Mesenchymal stem cell (in vitro differentiated cells and primary cell): ENCODE measurements around the gene RNF17.
A peak's percentile ranks its signal among the peaks of the same experiment; 100 is the strongest.
"Not testable (repeated sequence)": the region's sequence is repeated elsewhere in the genome, so short reads cannot be mapped to it uniquely, and the experiment has no call there.

Experiments used
- DNase-seq: peaks from one replicate; pipeline ENCODE4 v3.0.0-alpha.2; 2013
- H2AFZ ChIP-seq: one replicate; pipeline ENCODE4 v1.6.1; 2013; ENCODE audit warnings: low read depth, mild to moderate bottlenecking, control low read depth, inconsistent platforms, low read length, moderate library complexity
- H2AK5ac ChIP-seq: 2 replicates; pipeline ENCODE4 v1.6.1; 2013; ENCODE audit warnings: low read length, moderate library complexity, mild to moderate bottlenecking, inconsistent platforms; ENCODE audit not compliant: severe bottlenecking
- H2BK120ac ChIP-seq: one replicate; pipeline ENCODE4 v1.6.1; 2013; ENCODE audit warnings: low read depth, mild to moderate bottlenecking, inconsistent platforms, low read length, moderate library complexity
- H2BK12ac ChIP-seq, 2 experiments: one replicate each; pipeline ENCODE4 v1.6.1; 2013; ENCODE audit warnings: inconsistent platforms in 2 of 2, low read length in 2 of 2, mild to moderate bottlenecking in 2 of 2, moderate library complexity in 2 of 2, control low read depth in 1 of 2
- H2BK15ac ChIP-seq: one replicate; pipeline ENCODE4 v1.6.1; 2013; ENCODE audit warnings: mild to moderate bottlenecking, low read depth, inconsistent platforms; ENCODE audit not compliant: poor library complexity, severe bottlenecking
- H2BK5ac ChIP-seq: 2 replicates; pipeline ENCODE4 v1.6.1; 2013; ENCODE audit warnings: low read depth, mild to moderate bottlenecking, low read length, control low read depth, inconsistent platforms; ENCODE audit not compliant: poor library complexity, severe bottlenecking
- H3K14ac ChIP-seq, 2 experiments: one replicate each; pipeline ENCODE4 v1.6.1; 2013; ENCODE audit warnings: inconsistent platforms in 2 of 2, low read length in 2 of 2, control low read depth in 1 of 2, mild to moderate bottlenecking in 1 of 2, moderate library complexity in 1 of 2
- H3K18ac ChIP-seq, 2 experiments: one replicate each; pipeline ENCODE4 v1.6.1; 2013; ENCODE audit warnings: inconsistent platforms in 2 of 2, low read length in 2 of 2, control low read depth in 1 of 2, low read depth in 1 of 2, mild to moderate bottlenecking in 1 of 2
- H3K23ac ChIP-seq, 2 experiments: one replicate each; pipeline ENCODE4 v1.6.1; 2013; ENCODE audit warnings: inconsistent platforms in 2 of 2, low read length in 2 of 2, mild to moderate bottlenecking in 2 of 2, moderate library complexity in 2 of 2, control low read depth in 1 of 2
- H3K27ac ChIP-seq: 2 replicates; pipeline ENCODE4 v1.5.1; 2013; ENCODE audit warnings: mild to moderate bottlenecking, moderate library complexity, low read length, control low read depth, inconsistent platforms; ENCODE audit not compliant: poor library complexity, severe bottlenecking
- H3K27me3 ChIP-seq, 2 experiments: 2 replicates each; pipeline versions ENCODE4 v1.6.1 to v1.7.0; 2013; ENCODE audit warnings: low read length in 2 of 2, mild to moderate bottlenecking in 2 of 2, moderate library complexity in 2 of 2, control low read depth in 1 of 2, inconsistent platforms in 1 of 2; ENCODE audit not compliant: control insufficient read depth in 1 of 2, insufficient read depth in 1 of 2
- H3K36me3 ChIP-seq, 2 experiments: 2 replicates each; pipeline versions ENCODE4 v1.6.1 to v1.7.0; 2013; ENCODE audit warnings: low read length in 2 of 2, control low read depth in 1 of 2, inconsistent platforms in 1 of 2, low read depth in 1 of 2, mild to moderate bottlenecking in 1 of 2; ENCODE audit not compliant: insufficient read depth in 2 of 2, control insufficient read depth in 1 of 2
- H3K4ac ChIP-seq, 2 experiments: one replicate each; pipeline ENCODE4 v1.6.1; 2013; ENCODE audit warnings: inconsistent platforms in 2 of 2, low read length in 2 of 2, mild to moderate bottlenecking in 2 of 2, moderate library complexity in 2 of 2, control low read depth in 1 of 2, low read depth in 1 of 2
- H3K4me1 ChIP-seq: 2 replicates; pipeline ENCODE4 v1.6.1; 2013; ENCODE audit warnings: low read depth, low read length, control low read depth; ENCODE audit not compliant: control insufficient read depth, insufficient read depth
- H3K4me2 ChIP-seq: 2 replicates; pipeline ENCODE4 v1.6.1; 2013; ENCODE audit warnings: low read length, mild to moderate bottlenecking, inconsistent platforms; ENCODE audit not compliant: poor library complexity, severe bottlenecking
- H3K4me3 ChIP-seq, 2 experiments: 2 replicates each; pipeline versions ENCODE4 v1.5.1 to v1.7.0; 2013; ENCODE audit warnings: low read length in 2 of 2, mild to moderate bottlenecking in 2 of 2, control low read depth in 1 of 2, low read depth in 1 of 2; ENCODE audit not compliant: insufficient read depth in 1 of 2
- H3K79me1 ChIP-seq: replicated peaks from 2 replicates; pipeline ENCODE4 v1.6.1; 2013; ENCODE audit warnings: mild to moderate bottlenecking, control low read depth, low read length, inconsistent platforms; ENCODE audit not compliant: poor library complexity, severe bottlenecking
- H3K9ac ChIP-seq: 2 replicates; pipeline ENCODE4 v1.7.0; 2013; ENCODE audit warnings: mild to moderate bottlenecking, low read length, moderate library complexity
- H3K9me3 ChIP-seq: 2 replicates; pipeline ENCODE4 v1.7.0; 2013; ENCODE audit warnings: mild to moderate bottlenecking, low read length; ENCODE audit not compliant: control insufficient read depth
- H4K8ac ChIP-seq: one replicate; pipeline ENCODE4 v1.6.1; 2013; ENCODE audit warnings: inconsistent platforms, mild to moderate bottlenecking, low read length, moderate library complexity
- H4K91ac ChIP-seq: one replicate; pipeline ENCODE4 v1.6.1; 2013; ENCODE audit warnings: mild to moderate bottlenecking, low read length, inconsistent platforms
- WGBS: methylation state at CpG from one replicate; pipeline ENCODE4 v1.1.7; 2013; ENCODE audit warnings: mixed read lengths; 5-methylcytosine and 5-hydroxymethylcytosine counted together

Gene RNF17

DNA sequence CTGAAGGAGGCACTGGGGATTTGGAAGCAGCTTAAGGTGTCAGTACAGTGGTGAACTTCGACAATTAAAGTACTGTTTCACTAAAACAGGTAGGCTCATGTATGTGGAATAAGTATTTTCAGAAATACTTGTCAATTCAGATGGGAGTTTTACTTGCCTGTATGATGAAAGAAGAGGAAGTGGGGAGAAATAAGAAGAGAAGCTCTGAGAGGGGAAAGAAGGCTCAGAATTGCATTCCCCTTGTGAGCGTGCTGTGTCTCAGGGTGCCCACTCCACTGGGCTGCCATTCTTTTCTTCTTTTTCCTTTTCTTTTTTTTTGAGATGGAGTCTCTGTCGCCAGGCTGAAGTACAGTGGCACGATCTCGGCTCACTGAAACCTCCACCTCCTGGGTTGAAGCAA is 38.6 kb upstream of the RNF17 start:
- no peak overlapping the region for H3K18ac ChIP-seq
- H3K23ac ChIP-seq: no peak overlapping the region
- H3K4me3 ChIP-seq: no peak overlapping the region
- no peak for DNase-seq
- no peaks in the 10 kb centered on the region for H3K9me3 ChIP-seq
- H3K27me3 ChIP-seq: peaks cover 12 to 39% of the 10 kb centered on the region in 2 experiments
- no peak overlapping the region for H2BK12ac ChIP-seq
- H3K4me1 ChIP-seq: no peaks in the 10 kb centered on the region
- no peak overlapping the region for H3K4me2 ChIP-seq
- H3K14ac ChIP-seq: no peak overlapping the region
- no peaks in the 10 kb centered on the region for H3K36me3 ChIP-seq
- no peak overlapping the region for H3K9ac ChIP-seq
- no peak overlapping the region for H4K8ac ChIP-seq
- H3K4ac ChIP-seq: no peak overlapping the region
- no peak overlapping the region for H2BK5ac ChIP-seq
- H4K91ac ChIP-seq: no peak overlapping the region
- no peaks in the 10 kb centered on the region for H3K79me1 ChIP-seq
- H2BK15ac ChIP-seq: no peak overlapping the region
- H2BK120ac ChIP-seq: no peak overlapping the region
- 88% methylated on average over 5 of the region's 5 CpGs for WGBS
- H2AK5ac ChIP-seq: no peak overlapping the region
- H2AFZ ChIP-seq: no peak overlapping the region
- no peak overlapping the region for H3K27ac ChIP-seq

DNA sequence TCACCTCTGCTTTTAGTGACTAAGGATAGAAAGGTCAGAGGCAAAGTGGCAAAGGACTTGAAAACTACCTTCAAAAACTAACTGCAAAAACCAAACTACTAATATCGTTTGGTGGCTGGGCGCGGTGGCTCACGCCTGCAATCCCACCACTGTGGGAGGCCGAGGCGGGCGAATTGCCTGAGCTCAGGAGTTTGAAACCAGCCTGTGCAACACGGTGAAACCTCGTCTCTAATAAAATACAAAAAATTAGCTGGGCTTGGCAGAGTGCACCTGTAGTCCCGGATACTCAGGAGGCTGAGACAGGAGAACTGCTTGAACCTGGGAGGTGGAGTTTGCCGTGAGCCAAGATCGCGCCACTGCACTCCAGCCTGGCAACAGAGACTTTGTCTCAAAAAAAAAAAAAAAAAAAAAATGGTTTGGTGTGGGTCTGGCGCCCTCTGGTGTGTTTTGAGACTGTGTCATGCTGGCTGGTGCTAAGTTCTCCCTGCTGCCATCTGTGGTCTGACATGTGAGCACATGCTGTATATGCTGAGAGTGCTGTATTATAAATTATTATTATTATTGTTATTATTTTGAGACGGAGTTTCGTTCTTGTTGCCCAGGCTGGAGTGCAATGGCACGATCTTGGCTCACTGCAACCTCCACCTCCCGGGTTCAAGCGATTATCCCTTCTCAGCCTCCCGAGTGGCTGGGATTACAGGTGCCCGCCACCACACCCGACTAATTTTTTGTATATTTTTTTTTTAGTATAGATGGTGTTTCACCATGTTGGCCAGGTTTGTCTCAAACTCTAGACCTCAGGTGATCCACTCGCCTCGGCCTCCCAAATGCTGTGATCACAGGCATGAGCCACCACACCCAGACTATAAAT is 36.0 kb upstream of the RNF17 start:
- H3K4me3 ChIP-seq: no peak overlapping the region
- H3K4ac ChIP-seq: no peak overlapping the region
- no peak overlapping the region for H3K27ac ChIP-seq
- H3K14ac ChIP-seq: no peak overlapping the region
- no peak overlapping the region for H3K9ac ChIP-seq
- H3K4me2 ChIP-seq: no peak overlapping the region
- no peak overlapping the region for H3K23ac ChIP-seq
- no peak overlapping the region for H3K18ac ChIP-seq
- DNase-seq: peak; percentile 84
- WGBS: 59% methylated on average over 18 of the region's 24 CpGs
- H3K4me1 ChIP-seq: no peaks in the 10 kb centered on the region
- H2BK5ac ChIP-seq: no peak overlapping the region
- no peak overlapping the region for H2AK5ac ChIP-seq
- no peak overlapping the region for H2BK15ac ChIP-seq
- no peak overlapping the region for H4K91ac ChIP-seq
- H3K36me3 ChIP-seq: no peaks in the 10 kb centered on the region
- no peak overlapping the region for H2BK12ac ChIP-seq
- H3K27me3 ChIP-seq: peaks cover 12 to 35% of the 10 kb centered on the region in 2 experiments
- no peak overlapping the region for H4K8ac ChIP-seq
- no peaks in the 10 kb centered on the region for H3K9me3 ChIP-seq
- H2AFZ ChIP-seq: no peak overlapping the region
- no peak overlapping the region for H2BK120ac ChIP-seq
- H3K79me1 ChIP-seq: no peaks in the 10 kb centered on the region

DNA sequence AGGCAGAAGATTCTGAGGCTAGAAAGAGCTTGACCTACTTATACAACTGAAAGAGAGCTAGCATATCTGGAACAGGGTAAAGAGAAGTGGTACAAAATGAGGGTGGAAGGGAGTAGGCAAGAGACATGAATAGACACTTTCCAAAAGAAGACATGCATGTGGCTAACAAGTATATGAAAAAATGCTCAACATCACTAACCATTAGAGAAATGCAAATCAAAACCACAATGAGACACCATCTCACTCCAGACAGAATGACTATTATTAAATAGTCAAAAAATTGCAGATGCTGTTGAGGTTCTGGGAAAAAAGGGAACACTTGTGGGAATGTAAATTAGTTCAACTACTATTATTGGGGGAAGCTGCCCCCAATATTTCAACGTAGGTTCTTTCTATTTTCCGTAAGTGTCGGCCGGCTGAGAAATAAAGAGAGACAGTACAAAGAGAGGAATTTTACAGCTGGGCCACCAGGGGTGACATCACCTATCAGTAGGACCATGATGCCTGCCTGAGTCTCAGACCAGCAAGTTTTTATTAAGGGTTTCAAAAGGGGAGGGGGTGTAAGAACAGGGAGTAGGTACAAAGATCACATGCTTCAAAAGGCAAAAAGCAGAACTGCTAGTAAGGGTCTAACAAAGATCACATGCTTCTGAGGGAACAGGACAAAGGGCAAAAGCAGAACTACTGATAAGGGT is 32.9 kb upstream of the RNF17 start:
- H2BK5ac ChIP-seq, H3K18ac ChIP-seq, H3K4ac ChIP-seq, H3K4me3 ChIP-seq, H3K9ac ChIP-seq, H4K8ac ChIP-seq, H2AK5ac ChIP-seq, H2AFZ ChIP-seq, DNase-seq, H3K4me2 ChIP-seq, H4K91ac ChIP-seq, H3K4me1 ChIP-seq, H3K79me1 ChIP-seq, H2BK120ac ChIP-seq, H3K9me3 ChIP-seq, H2BK12ac ChIP-seq, H3K14ac ChIP-seq, H3K27ac ChIP-seq, H3K36me3 ChIP-seq, H2BK15ac ChIP-seq, H3K23ac ChIP-seq: not testable (repeated sequence)
- 95% methylated on average over 4 of the region's 4 CpGs for WGBS
- peaks cover 1 to 14% of the 10 kb centered on the region in 2 experiments for H3K27me3 ChIP-seq

DNA sequence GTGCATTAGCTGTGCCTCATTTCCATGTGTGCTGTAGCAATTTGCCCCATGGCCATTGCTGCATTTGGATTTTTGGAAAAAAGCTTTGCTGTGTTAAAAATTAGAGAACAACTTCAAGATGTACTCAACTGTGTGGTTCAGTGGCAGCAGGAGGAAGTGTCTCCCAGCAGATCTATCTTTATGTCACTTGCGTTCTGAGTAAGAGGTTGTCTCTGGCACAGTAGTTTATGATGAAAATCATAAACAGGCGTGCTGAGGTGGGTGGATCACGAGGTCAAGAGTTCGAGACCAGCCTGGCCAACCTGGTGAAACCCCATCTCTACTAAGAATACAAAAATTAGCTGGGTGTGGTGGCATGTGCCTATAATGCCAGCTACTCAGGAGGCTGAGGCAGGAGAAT is 29.0 kb upstream of the RNF17 start:
- Histone ChIP-seq H3K79me1 (no peaks in the 10 kb centered on the region), H3K9me3 (no peaks in the 10 kb centered on the region), H3K36me3 (no peaks in the 10 kb centered on the region), H2BK15ac (no peak overlapping the region), H2AFZ (no peak overlapping the region), H3K4me1 (no peaks in the 10 kb centered on the region), H3K4me3 (no peak overlapping the region), H3K4ac (no peak overlapping the region), H3K9ac (no peak overlapping the region), H2BK120ac (no peak overlapping the region), H2AK5ac (no peak overlapping the region), H2BK12ac (no peak overlapping the region), H2BK5ac (no peak overlapping the region), H4K8ac (no peak overlapping the region), H3K18ac (no peak overlapping the region), H3K23ac (no peak overlapping the region), H3K4me2 (no peak overlapping the region), H3K14ac (no peak overlapping the region), H4K91ac (no peak overlapping the region), H3K27me3 (peaks cover 0 to 5% of the 10 kb centered on the region in 2 experiments), H3K27ac (no peak overlapping the region)
- DNase-seq: no peak
- 80% methylated on average over 2 of the region's 4 CpGs for WGBS
